ENCODE data around the gene LRPAP1.

DNA sequence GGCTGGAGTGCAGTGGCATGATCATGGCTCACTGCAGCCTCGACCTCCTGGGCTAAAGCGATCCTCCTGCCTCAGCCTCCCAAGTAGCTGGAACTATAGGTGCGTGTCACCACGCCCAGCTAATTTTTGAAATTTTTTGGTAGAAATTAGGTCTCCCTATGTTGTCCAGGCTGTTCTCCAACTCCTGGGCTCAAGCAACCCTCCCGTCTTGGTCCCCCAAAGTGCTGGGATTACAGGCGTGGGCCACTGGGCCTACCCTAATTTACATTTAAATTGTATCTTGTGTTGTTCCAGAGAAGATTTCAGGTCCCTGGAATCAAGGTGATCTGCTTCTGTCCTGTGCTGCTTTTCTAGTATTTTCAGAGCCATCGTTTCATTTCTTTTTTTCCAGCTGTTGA, 1.2 kb upstream of the LRPAP1 start:
- TF ChIP-seq CTCF (conservative IDR thresholded peaks at IDR 0.05; ENCODE audit: low read depth, low read length) (no peak), EZH2 (IDR thresholded peaks at IDR 0.05; ENCODE audit: borderline replicate concordance, low read depth, low read length, poor library complexity, severe bottlenecking) (no peak)
